ENCODE data around the gene MAGI1.

The MAGI1 gene

DNA sequence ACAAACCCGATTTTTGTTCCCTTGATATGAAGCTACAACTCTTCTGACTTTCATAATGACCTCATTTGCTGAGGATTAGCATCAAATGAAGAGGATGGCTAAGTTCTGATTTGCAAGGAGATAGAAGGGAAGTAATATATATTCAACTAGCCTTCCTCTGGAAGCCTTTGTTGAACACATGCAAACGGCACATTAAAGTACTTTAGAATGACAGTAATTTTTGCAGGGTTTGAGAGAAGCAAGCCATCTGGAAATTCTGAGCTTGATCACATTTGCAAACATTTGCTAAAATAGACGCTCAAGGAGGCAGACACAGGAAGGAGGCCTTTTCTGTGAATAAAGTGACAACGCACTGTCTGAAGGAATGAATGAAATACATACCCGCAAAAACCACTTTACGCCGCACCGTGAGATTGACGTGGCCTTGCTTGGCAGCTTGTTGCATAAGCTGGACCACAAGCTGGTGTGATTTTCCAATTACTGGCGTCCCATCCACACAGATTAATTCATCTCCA, 657.2 kb downstream of the MAGI1 start:
- DNase-seq = no peak

- DNase-seq = no peak
Measured at GRCh38 chr3:65379223-65379622, 659.5 kb downstream of the MAGI1 start.

DNA sequence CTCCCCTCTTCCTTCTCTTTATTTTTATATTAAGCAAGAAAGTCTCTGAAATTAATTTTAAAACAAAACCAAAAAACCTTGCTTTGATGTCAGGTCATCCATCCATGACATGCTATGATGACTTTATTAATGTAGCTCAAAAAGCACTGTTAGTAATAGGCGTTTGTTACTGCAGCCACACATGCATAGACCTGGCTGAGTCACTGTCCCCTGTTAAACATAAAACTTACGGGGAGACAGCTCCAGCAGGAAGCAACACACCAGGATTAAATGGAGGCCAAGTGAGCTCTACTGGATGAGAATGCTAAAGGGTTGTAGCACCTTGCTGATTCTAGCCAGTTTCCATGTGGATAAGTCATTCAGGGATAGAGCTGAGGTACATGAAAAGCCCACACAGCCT, 661.1 kb downstream of the MAGI1 start:
- DNase-seq = no peak

GRCh38 chr3:65376426-65376825, 662.3 kb downstream of the MAGI1 start:
- no peak for DNase-seq

GRCh38 chr3:65371053-65371452, 667.7 kb downstream of the MAGI1 start:
- no peak for DNase-seq

DNA sequence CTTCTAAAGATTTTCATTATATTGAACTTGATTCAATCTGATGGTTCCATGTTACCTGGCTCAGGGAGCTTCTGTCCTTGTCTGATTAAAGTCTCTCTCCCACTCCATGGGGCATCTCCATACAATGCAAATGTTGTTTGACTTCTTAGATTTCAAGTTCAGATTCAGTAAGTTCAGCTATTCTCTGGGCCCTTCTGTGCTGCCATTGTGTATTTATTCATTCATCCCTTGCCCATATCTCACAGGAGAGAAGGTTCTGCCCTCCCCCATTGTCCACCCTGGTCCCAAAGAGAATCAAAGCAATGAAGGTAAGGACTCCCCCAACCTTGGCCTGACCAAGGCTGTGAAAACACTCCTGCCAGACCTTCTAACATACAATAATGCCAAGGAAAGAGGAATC, 669.9 kb downstream of the MAGI1 start:
- DNase-seq = no peak

DNA sequence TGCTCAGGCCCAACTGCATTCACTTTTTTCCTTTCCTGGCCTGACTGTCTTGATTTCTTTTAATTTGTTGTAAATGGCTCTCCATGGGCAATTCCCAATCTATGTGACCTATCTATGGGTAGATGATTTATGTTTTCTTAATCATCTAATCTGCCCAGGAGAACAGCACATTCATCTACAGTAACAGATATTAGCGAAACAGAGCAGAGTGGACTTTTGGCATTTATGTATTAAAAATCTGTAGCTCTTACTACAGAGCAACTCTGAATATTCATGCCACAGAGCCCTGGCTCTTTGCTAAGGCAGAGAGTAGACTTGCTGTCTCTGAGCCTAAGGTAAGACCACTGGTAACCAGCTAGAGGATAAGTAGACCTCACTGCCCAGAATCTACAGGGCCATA, 676.0 kb downstream of the MAGI1 start:
- DNase-seq = no peak

GRCh38 chr3:65361448-65361847, 677.3 kb downstream of the MAGI1 start:
- no peak for DNase-seq

DNA sequence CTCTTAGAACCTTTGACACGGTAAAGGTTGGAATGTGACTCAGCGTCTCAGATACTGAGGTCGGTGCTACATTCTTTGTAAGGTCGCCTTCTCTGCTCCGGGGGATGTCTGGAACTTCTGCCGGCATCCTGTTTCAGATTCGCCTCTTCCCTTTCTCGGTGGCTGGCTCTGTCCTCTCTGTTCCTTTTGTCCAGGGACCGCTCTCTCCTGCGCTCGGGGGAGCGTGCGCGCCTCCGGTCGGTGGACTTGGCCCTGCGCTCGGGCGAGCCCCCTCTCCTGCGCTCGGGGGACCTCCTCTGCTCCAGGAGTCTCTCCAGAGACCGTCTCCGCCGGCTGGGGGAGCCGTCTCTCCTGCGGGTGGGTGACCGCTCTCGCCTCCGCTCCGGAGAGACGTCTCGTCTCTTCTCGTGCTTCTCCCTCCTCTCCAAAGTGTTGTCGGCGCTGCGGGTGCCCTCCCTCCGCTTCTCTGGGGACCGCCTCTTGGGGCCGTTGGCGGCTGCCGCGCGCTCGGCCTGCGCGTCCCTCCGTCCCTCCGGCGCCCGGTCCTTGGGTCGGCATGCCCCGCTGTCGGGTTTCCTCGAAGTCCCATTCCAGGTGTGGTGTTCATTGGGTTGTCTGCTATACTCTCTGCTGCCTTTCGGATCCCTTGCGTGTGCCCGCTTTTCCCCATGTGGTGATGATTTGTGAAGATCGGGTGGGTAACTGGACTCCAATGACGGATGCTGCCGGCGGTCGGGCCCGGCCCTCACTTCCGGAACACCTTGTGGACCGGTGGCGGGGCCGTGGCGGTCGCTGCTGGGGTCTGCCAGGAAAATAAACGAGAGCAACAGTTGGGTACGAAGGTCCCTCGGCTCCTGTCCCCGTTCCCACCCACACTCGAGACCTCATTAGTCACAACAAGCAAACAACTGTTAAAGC, 682.1 kb downstream of the MAGI1 start:
- DNase-seq = no peak

DNA sequence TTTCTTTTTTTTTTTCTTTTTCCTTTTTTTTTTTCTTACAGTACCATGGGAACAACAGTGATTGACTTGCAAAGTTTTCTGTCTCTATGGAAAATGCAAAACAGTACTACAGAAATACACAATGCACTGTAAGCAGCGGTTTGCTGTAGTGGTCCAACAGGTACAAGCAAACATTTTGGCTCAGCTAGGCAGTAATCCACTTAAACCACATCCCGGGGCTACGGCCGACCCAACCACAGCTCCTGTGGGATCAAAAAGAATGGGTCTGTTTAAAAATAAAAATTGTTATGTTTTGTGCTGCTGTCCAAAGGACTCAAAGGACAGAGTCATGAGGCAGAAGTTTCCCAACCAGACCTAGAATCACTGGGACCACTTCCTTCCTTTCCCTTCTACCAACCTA, 683.8 kb downstream of the MAGI1 start:
- no peak for DNase-seq

GRCh38 chr3:65352951-65353350, 685.8 kb downstream of the MAGI1 start:
- no peak for DNase-seq

DNA sequence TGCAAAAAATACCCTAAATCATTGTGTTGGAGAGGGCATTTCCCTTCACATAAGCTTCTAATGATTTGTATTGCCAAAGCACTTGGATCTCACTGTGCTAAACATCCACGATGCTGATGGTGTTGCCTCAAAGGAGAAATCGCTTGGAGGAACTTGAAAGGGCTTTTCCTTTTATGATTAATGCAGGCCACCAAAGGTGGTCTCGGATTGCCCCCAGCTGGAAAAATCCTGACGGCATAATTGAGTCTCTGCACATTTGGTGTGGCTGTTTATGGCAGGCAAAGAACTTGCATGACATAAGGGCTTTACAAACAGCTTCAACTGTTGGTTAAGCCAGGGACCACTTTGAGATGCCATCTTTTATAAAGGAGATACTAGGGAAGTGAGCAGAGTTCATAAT, 687.0 kb downstream of the MAGI1 start:
- DNase-seq = no peak

GRCh38 chr3:65350801-65351476, 687.8 kb downstream of the MAGI1 start:
- no peak for DNase-seq

GRCh38 chr3:65348398-65348995, 690.2 kb downstream of the MAGI1 start:
- DNase-seq = no peak

DNA sequence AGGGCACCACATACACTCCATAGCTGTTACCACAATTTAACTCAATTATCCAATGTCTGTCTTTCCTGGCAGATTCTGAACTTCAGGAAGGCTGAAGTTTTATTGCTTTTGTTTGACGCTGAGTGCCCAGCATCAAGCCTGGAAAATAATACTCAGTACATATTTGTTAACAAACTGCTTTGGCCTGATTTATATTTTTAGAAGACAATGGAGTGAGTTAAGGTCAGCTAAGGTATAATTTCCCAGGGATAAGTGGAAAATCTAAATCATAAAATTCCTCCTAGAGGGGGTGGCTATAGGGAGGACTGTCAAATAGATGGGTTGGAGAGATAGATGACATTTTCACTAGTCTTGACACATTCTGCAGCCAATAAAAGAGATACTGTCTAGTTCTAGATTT, 691.6 kb downstream of the MAGI1 start:
- DNase-seq = peak; percentile 86

GRCh38 chr3:65344846-65345245, 693.9 kb downstream of the MAGI1 start:
- DNase-seq = no peak

DNA sequence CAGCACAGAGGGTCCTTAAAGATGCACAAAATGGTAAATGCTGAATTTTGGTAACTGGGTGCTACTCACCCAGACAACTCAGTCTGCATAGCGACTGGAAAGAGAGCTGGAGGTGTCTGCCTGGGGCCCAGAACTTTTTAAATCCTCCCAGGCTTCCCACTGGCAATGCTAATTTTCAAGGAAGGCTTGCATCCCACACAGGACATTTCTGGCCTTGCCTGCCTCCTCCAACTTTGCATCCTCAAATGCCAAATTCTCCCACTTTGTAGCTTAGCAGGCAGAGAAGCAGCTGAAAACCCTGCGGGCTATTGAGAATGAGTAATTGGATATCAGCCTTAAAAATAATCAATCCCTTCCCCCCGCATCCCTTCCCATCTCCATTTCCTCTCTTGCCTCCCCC, 694.3 kb downstream of the MAGI1 start:
- no peak for DNase-seq

- no peak for DNase-seq
Measured at GRCh38 chr3:65343736-65344135, 695.0 kb downstream of the MAGI1 start.

DNA sequence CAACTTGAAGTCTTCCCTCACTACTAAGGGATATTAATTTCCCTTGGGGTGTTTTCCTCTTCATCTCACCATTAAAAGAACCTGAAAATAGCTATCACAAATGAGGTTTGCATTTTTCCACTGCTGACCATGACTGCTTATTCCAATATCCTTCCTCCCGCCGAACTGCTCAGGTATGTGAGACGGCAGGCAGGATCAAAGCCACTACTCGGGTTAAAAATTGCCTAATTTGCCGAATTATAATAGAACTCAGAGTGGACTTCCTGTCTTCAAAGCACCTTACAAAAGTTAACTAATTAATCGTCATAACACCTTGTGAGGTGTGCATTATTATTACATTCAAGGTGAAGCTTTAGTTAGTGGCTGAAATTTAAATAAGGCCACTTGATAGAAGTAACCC, 695.7 kb downstream of the MAGI1 start:
- DNase-seq = no peak

GRCh38 chr3:65342084-65342683, 696.5 kb downstream of the MAGI1 start:
- DNase-seq = no peak

- DNase-seq = no peak
Measured at GRCh38 chr3:65339192-65339740, 699.5 kb downstream of the MAGI1 start.

DNA sequence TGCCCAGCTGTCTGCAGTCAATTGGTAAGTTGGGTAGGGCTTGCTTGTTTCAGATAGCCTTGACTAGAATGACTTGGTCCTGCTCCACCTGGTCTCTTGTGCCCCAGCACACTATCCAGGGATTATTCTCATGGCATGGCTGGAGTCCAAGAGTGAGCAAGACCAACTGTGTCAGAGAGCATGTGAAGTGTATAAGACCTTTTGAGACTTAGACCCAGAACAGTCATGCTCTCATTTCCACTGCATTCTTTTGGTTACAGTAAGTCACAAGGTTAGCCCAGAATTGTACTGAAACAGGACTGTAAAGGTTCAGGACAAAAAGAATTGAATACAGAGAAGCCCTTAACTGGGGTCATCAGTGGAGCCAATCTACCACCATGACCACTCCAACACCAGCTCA, 700.1 kb downstream of the MAGI1 start:
- no peak for DNase-seq

DNA sequence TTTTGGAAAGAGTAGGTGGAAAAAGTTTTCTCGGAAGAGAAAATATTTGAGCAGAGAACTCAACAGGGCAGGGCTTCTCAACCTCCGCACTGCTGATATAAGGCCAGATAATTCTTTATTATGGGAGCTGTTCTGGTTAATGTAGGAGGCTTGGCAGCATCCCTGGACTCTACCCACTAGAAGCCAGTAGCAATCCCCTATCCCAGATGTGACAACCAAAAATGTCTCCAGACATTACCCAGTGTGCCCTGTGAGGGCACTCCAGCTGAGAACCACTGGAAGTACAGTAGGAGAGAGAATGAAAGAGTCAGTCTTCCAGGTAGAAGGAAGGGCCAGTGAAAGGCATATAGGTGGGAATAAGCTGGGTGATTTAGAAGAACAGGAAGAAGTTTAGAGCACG, 703.1 kb downstream of the MAGI1 start:
- DNase-seq = no peak
